HG03095 (cell line): ENCODE data around the gene METTL1.

Experiments used
- ATAC-seq: cut with Tn5 transposase; IDR thresholded peaks from one replicate; pipeline ENCODE4 v1.9.1; 2021; ENCODE audit warnings: moderate library complexity; ENCODE audit not compliant: unreplicated experiment

The METTL1 gene

DNA sequence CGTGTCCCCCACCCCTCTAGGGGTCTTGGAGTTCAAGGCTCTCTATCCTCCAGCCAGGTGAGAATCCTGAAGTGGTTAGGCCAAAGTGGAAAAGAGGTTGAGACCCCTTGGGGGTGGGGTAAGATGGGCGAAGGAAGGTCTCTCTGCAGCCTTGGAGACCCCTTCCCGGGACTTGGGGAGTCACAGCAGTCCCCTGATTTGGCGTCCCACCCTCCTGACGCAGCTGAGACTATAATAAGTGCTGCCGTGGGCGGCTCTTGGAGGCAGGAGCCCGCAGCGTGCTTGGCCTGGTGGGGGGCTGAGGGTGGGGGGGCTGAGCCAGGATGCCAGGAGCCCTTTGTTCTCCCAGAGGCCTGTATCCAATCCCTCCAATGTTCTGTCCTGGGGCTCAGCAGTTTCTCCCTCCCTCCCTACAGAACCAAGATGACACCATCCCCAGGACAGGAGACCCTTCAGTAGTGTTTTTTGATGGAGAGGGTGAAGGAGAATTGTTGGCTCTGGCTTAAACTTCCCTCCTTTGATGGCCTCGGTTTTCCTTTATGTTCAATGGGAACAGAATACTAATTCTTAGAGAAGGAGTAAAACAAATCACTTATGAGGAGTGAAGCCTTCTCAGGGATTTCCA lies 31.9 kb downstream of the METTL1 start:
- no peak for ATAC-seq

DNA sequence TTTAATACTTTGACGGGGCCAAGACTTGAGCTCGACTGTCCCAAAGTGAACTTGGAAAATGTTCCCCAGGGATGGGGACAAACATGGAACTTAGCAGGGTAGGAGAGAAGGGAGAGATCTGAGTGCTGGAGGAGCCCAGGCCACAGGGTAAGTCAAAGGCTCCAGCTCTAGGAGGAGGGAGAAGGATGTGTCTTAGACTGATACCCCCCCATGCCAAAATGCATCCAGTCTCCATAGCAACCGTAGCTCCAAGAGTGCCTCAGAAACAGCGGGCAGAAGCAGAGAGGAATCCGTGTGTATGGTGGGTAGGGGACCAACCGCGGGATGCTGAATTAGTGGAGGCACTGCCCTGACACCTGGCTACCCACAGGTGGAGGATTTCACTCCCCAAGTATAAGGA lies 32.5 kb downstream of the METTL1 start:
- no peak for ATAC-seq

DNA sequence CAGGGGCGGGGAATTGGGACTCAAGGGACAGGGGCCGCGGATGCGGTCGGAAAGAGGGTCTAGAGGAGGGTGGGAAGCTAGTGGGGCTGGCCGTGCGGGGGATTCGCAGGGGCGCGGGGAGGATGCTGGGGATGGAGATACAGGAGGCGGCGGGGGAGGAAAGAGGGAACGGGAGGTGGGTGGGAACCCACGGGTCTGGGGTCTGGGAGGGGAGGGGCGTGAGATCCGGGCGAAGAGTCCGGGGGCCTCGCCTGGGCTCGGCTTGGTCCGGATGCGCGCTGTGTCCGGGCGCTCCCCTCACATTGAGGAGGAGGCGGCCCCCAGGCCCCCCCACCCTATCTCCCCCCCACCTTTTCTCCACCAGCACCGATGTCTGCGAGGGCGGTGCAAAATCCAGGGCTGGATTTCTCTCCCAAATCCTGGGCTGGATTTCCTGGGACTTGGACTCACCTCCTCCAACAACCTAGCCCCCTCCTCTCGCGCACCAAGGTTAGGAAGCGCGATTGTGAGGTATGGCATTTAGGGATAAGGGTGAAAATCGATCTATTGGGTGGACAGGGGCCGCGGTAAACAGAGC lies 33.2 kb downstream of the METTL1 start, which contains the start of gene AGAP2:
TSS of gene AGAP2 (minus strand) at position 82 of the 577 bp plus-strand sequence. CDS start 496 bp downstream, outside the sequence.
- ATAC-seq, result no peak

DNA sequence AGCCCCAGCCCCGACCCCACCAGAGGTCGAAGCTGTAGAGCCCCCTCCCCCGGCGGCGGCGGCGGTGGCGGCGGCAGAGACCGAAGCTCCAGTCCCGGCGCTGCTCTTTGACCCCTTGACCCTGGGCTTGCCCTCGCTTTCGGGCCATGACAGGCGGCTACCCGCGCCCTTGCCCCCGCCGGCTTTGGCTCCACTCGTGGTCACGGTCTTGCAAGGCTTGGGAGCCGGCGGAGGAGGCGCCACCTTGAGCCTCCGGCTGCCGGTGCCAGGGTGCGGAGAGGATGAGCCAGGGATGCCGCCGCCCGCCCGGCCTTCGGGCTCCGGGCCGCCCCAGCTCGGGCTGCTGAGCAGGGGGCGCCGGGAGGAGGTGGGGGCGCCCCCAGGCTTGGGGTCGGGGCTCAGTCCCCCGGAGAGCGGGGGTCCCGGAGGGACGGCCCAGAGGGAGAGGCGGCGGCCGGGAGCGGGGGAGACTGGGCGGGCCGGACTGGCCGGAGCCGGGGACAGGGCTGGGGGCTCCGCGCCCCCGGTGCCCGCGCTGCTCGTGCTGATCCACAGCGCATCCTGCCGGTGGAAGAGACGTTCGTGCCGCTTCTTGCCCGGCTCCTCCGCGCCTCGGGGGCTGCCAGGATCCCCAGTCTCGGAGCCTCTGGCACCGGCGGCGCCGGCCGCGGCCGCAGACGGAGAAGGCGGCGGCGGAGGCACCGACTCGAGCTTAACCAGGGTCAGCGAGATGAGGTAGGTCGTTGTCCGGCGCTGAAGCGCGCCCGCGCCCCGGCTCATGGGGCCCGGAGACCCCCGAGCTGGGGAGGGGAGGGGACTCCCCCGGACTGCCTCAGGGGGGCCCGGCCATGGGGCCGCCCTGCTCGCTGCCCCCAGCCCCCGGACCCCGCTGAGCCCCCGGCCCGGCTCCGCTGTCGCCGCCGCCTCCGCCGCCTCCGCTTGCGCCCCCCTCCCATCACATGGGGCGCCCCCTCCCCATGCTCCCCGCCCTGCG lies 34.1 kb downstream of the METTL1 start:
- no peak for ATAC-seq

DNA sequence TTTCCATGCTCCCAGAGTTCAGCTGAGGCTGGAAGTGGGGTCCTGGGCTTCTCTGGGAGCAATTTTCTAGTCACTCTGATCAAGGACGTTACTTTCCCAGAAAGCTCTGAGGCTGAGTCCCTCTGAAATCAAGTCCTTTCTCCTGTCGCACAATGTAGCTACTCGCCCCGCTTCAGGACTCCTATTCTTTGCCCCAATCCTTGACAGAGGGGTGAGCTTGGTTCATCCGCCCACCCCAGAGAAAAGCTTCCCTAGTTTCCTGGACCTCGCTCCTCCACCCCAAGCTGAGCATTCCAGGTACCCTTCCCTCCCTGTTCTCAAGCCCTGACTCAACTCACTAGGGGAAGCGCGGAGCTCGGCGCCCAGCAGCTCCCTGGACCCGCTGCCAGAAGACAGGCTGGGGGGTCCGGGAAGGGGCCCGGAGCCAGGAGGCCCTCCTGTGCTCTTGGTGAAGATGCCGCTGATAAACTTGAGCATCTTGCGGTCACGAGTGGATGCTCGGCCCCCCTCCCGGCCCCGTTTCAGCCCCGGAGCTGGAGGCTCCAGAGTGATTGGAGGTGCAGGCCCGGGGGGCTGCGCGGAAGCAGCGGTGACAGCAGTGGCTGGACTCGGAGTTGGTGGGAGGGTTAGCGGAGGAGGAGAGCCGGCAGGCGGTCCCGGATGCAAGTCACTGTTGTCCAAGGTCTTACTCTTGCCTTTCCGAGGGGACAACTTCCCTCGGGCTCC lies 35.0 kb downstream of the METTL1 start:
- no peak for ATAC-seq

DNA sequence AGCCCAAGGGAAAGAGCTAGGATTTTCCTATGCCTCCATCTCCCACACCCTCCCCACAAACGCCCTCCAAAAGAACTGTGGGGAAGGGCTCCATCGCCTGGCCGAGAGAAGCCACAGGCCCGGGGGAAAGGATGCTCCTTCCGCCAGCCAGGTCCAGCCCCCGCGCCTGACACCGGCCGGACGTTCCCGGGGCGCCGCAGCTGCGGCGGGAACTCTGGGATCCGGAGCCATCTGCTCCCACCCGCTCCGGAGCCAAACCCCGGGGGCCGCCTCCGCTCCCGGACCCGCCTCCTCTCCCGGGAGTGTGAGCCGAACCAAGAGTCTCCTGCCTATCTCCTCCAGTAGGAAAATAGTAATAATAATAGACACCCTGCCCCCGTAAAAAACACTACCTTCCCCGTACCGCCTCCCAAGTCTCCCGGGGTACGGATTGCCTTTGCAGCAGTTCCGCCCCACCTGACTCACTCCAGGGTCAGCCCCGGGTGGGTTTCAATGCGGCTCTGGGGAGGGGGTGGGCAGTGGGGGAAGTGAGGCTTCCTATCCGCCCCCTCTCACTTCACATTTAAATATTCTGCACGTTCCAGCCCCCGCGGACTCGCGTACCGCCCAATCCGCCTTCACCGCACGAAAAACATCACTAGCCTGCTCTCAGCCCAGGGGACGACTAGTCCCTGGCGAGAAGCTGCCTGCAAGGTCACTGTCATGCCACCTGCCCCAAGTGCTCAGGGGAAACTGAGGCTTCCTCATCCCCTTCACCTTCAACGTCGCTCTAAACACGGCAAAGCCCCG lies 35.8 kb downstream of the METTL1 start:
- ATAC-seq, result no peak

DNA sequence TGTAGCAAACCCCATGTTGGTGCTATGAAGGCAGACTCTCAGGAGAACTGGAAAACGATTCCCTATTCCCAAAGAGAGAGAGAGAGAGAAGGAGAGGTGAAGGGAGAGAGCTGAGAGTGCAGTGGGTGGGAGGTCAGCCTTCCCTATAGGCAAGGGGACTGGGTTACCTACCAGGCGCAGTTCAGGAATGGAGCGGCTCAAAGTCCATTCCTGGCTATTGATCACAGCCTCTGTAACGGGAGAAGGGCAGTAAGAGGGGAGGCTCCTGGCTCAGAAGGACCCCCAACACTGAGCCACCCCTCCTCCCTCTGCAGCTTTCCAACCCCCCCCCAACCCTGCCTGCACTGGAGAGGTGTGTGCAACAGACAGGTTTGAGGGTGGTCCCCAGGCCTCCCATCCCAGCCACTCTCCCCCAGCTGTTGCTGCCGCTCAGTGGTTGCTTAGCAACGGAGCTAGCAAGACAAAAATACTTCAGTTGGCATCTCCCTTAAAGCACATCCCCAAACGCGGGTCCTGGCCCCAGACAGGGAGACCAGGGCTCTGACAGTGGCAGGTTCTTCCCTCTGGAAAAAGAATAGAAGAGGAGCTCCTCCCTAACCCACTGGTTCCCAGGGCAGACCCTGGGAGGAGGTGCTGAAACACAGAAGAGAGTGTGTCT lies 36.6 kb downstream of the METTL1 start:
- ATAC-seq, result no peak

DNA sequence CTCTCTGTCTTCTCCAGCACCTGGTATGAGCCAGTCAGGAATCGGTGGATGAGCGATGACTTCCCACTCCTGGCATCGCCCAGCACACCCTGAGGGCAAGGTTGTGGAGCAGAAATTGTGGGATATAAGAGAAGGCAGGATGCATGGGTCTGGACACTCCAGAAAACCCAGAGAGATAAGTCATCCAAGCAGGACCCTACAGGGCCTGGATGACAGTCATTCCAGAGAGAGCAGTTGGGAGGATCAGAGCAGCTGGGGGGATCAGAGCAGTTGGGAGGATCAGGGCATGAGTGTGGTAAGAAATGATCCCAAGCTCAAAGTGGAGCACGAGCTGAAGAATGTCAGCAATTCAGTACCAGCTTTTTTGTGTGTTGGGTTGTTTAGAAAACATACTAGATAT lies 37.3 kb downstream of the METTL1 start:
- ATAC-seq, result no peak

DNA sequence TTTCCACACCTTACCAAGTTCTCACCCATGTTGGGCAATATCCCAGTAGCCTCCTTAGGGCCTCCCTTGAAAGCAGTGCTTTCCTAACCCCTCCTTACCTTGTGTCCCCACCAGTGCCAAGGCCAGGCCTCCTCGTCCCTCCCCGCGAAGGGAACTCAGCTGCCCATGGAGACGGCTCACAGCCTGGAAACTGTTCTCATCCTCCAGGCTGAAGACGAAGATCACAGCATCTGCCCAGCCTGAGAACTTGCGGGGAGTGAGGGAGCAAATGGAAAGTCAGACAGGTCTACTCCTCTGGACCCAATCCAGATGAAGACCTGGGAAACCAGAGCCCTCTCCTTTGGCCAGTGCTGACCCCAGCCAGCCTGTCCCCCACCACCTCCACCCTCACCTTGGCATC lies 38.0 kb downstream of the METTL1 start:
- no peak for ATAC-seq

DNA sequence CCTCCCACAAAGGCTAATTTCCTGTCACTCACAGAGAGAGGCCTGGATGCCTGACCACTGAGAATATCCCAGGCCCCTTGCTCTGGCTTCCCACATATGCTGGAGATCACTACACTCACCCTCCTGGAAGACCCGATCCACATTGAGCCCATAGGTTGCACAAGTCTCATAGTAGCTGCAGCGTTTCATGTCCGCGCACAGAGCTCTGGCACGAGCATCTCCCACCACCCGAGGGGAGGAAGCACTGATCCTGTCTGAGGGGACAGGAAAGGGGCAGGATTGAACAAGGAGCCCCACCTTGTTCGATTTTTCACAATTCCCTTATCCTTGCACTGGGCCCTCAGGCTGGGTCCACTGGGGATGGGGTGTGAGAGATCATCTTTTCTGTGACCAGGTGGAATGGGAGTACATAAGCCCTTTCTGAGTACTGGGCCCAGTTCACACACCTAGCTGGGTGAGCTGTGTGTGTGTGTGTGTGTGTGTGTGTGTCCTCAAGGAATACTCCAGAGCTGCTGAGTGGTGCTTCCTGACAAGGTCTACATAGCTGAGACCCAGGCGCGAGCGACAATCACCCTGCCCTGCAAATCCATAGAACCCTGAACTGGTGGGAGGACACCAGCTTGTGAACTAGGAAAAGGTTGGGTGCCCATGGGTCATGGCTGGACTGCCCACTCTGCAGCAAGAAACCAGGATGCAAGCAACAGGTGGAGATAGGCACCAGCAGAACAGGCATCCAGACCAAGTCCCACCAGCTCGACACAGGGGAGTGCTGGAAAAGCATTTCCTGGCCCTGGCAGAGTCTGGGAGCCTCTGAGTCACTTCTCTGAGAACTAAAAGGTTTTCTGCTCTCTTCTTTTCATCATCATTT lies 38.9 kb downstream of the METTL1 start:
- no peak for ATAC-seq

DNA sequence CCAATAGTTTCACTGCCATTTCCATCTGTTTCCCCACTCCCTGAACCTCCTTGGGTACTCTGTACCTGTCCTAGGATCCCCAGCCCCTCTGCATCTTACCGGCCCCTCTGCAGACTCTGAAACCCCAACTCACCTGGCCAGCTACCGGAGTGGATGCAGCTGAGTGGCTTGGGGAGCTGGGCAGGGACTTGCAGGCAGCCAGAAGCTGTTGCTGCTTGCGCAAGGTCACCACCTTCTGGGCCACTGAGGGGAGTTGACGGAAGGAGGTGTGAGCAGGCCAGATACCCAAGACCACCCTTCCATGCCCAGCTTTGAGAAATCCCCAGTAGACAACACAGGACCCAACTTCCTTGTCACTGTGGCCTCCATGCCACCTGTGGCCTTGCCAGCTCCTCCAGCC lies 39.6 kb downstream of the METTL1 start:
- no peak for ATAC-seq

DNA sequence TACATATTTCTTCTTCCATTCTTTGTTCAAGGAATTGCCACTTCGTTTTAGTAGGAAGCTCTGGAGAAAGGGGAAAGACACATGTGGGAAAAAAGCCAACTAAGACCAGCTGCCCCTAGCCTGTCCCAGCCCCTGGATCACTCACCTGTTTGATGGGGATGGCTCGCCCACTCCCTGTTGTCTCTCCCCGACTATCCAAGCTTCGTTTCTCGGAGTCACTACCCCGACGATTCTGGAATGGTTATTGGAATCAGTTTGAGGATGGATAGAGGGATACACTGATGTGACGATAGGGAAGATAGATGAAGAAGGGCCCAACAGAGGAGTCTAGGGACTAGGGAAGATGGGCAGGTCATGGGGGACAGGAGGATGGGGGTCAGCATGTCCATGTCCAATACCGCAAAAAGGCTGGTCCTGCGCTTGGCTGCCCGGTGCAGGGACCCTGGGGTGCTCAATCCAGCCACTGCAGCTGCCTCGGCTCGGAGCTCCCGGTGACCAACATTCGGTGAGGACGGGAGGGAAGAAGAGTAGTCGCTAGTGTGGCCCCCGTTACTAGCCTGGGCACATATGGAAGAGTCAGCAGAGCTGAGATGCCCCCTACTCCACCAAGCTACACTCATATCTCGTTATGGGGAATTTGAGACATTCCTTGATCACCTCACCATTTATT lies 40.4 kb downstream of the METTL1 start:
- no peak for ATAC-seq

DNA sequence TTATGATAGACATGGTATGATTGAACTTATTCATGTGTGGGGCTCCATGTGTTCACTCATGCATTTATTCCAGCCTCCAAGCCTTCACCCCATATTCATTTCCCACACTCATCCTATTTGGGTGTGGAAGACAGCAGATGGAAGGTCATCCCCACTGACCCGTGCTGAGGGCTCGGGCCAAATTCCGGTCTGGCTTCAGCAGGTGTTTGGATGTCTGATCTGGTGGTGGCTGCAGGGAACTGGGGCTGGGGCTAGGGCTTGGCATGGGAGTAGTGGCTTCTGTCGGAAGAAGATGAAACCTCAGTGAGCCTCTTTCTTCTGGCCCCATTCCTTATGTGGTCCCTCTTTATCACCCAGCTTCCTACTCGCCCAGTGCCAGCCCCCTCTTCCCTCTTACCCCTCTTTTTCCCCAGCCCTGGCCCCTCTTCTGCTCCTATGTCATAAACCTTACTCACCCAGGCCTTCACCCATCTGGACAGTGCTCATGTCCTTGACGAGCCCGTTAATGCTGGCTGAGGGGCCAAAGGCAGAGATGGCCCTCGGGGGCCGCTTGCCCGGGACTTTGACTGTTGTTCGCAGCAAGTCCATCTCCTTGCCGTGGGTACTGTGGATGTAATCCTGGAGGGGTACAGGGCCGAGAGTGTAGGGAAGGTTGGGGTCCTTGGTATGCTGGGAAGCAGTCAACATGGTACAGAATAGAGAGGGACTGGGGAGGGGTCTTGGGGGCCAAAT lies 41.4 kb downstream of the METTL1 start:
- no peak for ATAC-seq

DNA sequence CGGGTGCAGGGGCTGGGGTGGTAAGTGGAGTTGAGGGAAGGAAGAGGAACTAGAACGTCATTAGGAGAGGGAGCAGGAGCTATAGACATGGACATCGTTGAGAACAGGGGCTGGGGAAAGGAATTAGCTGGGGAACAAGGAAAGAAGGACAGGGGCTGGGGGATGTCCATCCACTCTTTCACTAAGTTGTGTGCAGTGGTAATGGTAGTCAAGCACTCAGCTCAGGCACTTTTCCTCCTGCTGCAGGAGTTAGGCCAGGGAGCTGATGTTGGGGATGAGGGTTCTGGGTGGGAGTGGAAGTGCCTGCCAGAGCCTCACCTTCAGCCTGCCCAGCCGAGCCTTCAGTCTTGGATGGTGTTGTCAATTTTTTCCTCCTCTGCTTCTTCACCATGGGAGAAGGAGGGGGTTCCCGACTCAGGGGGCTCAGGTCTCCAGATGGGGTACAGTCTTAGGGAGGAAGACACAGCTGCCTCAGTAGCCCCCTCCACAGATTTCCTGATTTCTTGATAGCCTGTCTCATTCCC lies 42.5 kb downstream of the METTL1 start:
- no peak for ATAC-seq

DNA sequence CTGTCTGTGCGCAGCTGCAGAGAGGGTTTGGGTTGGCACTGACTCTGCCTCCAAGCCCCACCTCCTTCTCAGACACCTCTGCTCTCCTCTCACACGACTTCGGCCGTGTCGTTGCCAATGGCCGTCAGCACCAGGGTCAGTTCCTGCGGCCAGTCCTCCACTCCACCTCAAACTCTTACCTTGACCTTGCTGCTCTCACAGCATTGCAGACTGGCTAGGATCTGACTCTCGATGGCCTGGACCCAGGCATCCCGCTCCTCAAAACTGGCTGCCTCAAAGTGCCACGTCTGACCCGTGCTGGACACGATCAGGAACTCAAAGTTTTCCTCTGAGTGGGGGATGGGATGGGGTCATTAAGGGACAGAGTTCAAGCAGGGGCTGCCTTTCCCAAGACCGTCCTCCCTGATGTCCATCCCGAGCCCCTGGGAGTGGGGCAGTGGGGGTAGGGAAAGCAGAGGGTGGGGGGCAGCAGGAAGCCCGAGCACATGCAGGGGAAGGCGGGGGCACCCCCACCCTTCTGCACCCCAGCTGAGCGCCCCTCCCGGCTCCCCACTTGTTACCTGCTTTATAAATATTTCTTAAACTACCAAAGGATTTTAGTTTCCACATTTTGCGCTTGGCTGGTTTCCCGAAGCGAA lies 44.0 kb downstream of the METTL1 start:
- no peak for ATAC-seq

DNA sequence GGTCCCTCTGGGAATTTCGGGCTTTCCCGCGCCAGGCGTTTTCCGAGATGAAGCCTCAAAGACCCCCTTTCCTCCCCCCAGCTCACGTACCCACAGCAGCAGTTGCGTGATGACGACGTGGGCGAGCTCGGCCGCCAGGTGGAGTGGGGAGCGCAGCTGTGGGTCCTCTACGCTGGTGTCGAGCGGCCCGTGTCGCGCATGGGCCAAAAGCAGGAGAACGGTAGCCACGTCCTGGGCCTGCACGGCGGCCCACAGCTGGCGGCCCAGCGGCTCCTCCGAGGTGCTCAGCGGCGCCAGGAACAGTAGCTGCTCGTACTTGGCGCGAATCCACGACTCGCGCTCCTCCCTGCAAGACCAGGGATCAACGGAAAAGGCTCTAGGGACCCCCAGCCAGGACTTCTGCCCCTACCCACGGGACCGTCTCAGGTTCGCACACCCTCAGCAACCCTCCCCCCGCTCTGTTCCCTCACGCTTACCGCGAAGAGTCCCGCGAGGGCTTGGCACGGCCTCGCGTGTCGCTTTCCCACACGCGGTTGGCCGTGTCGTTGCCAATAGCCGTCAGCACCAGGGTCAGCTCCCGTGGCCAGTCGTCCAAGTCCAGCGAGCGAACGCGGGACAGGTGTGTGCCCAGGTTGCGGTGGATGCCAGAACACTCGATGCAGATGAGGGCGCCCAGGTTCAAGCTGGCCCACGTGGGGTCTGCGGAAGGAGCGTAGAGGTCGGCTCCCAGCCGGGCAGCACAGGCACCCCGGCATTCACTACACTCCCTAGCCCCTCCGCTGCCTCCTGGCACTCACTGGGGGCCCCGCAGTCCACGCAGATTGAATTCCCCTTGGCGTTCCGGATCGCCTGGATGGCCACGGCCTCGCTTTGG lies 44.8 kb downstream of the METTL1 start:
- no peak for ATAC-seq
